ENCODE measurements around the gene DISP1. TPM values are rescaled to one million over a fixed set of nuclear protein-coding genes. Genes with fewer than 3 reads are reported as not detected.
"Not testable (repeated sequence)": the region's sequence is repeated elsewhere in the genome, so short reads cannot be mapped to it uniquely, and the experiment has no call there.

DISP1 gene
- total RNA-seq, 4 donors from 2014 or later, result 6.5 to 24.7 (median 15.4) TPM

- Histone ChIP-seq H3K9me3 (no peaks in the 10 kb centered on the region), H3K4me1 (peaks cover 0 to 38% (median 7%) of the 10 kb centered on the region in 3 donors), H3K27me3 (no peaks in the 10 kb centered on the region), H3K27ac (no peak overlapping the region), H3K36me3 (no peaks in the 10 kb centered on the region), H3K4me3 (no peak overlapping the region)
- TF ChIP-seq POLR2A (IDR thresholded peaks at IDR 0.05) (no peak), EP300 (IDR thresholded peaks at IDR 0.05) (no peak), POLR2AphosphoS5 (IDR thresholded peaks at IDR 0.05) (no peak)
- TF ChIP-seq, protein P1, sequence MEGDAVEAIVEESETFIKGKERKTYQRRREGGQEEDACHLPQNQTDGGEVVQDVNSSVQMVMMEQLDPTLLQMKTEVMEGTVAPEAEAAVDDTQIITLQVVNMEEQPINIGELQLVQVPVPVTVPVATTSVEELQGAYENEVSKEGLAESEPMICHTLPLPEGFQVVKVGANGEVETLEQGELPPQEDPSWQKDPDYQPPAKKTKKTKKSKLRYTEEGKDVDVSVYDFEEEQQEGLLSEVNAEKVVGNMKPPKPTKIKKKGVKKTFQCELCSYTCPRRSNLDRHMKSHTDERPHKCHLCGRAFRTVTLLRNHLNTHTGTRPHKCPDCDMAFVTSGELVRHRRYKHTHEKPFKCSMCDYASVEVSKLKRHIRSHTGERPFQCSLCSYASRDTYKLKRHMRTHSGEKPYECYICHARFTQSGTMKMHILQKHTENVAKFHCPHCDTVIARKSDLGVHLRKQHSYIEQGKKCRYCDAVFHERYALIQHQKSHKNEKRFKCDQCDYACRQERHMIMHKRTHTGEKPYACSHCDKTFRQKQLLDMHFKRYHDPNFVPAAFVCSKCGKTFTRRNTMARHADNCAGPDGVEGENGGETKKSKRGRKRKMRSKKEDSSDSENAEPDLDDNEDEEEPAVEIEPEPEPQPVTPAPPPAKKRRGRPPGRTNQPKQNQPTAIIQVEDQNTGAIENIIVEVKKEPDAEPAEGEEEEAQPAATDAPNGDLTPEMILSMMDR (IDR thresholded peaks at IDR 0.05), result no peak
- ATAC-seq, result no peak
Observed at GRCh38 chr1:222829868-222830267, 15.0 kb downstream of the DISP1 start.

- 91% methylated on average over 2 of the region's 2 CpGs; no CpG with 5 or more reads in 1 of the 2 donors for WGBS, 2 donors (ENCODE audit: low coverage in 1 of 2)
- H3K27me3 ChIP-seq, result no peaks in the 10 kb centered on the region
- H3K9me3 ChIP-seq, result no peaks in the 10 kb centered on the region
- no peak overlapping the region for H3K27ac ChIP-seq
- TF ChIP-seq POLR2AphosphoS5 (IDR thresholded peaks at IDR 0.05), result no peak
- TF ChIP-seq, protein P1 (IDR thresholded peaks at IDR 0.05), result no peak
- TF ChIP-seq EP300 (IDR thresholded peaks at IDR 0.05), result no peak
- TF ChIP-seq POLR2A (IDR thresholded peaks at IDR 0.05), result no peak
- H3K4me1 ChIP-seq, result peaks cover 0 to 33% (median 7%) of the 10 kb centered on the region in 3 donors
- H3K36me3 ChIP-seq, result no peaks in the 10 kb centered on the region
- no peak for ATAC-seq
- H3K4me3 ChIP-seq, result no peak overlapping the region
Observed at GRCh38 chr1:222833356-222833876, 18.6 kb downstream of the DISP1 start.

DNA sequence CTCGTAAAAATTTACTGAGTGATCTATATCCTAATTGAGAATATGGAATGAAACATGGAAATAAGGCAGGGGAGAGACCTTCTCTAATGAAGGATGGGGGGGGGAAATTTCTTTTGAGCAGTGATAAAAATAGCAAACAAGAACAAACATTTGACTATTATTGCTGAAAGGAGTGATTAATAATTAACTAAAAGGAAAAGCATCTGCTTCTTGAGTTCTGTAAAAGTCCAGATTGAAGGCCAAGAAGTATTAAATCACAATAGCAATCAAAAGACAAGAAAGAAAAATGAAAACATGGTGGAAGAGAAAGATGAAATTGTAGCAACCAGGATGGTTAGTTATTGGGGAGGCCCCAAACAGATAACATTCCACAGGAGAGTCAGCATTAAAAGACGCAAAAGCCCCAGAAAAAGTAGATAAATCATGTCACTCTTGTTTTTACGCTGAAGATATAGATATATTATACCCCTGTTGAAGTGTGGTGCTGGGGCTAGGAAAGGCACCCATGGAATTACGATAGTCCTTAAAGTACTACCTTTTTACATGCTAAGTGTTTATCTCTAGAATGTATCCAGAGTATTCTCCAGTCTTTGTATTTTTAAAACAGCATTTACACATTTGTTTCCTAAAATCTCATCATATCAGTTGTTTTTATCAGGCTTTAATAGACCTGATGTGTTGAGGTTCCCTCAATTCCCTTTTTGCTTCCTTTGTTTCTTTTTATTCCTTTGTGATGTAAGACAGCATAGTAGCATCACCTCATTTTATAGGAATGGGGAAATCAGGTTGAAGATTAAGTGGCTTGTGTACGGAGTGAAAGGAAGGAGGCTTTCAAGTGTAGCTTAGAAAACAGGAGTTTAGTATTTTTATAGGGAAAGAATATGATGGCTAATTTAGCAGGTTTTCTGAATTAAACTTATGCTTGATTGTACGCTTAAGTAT is 28.9 kb downstream of the DISP1 start:
- no peak overlapping the region for H3K27ac ChIP-seq
- H3K36me3 ChIP-seq, result no peaks in the 10 kb centered on the region
- H3K4me1 ChIP-seq, result peaks cover 0 to 7% (median 0%) of the 10 kb centered on the region in 3 donors
- H3K9me3 ChIP-seq, result no peaks in the 10 kb centered on the region
- TF ChIP-seq POLR2A (IDR thresholded peaks at IDR 0.05) (no peak), EP300 (IDR thresholded peaks at IDR 0.05) (no peak)
- TF ChIP-seq, protein P1 (IDR thresholded peaks at IDR 0.05), result no peak
- no peak overlapping the region for H3K4me3 ChIP-seq
- 85 to 87% methylated on average over 4 to 6 of the region's 6 CpGs for WGBS, 2 donors (ENCODE audit: low coverage in 1 of 2)
- no peak for ATAC-seq
- H3K27me3 ChIP-seq, result no peaks in the 10 kb centered on the region

DNA sequence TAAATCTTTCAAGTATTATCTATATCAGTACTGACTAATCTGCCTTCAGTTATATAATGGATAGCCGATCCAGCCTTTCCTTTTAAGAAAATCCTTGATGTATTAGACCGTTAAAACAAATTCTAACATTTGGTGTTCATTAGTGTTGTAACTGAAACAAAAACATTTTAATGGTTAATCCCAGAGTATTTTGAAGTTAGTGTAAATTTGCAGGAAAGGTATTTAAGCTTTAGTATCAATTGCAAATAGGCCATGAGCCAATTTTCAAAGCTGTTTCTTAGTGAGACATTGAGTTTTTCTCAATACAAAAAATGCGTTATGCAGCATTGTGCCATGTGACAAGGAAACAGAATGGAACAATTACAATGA is 29.6 kb downstream of the DISP1 start:
- no peak overlapping the region for H3K27ac ChIP-seq
- no peak for TF ChIP-seq POLR2AphosphoS5 (IDR thresholded peaks at IDR 0.05)
- no peak for TF ChIP-seq EP300 (IDR thresholded peaks at IDR 0.05)
- TF ChIP-seq POLR2A (IDR thresholded peaks at IDR 0.05), result no peak
- TF ChIP-seq, protein P1 (IDR thresholded peaks at IDR 0.05), result no peak
- no peak for ATAC-seq
- H3K9me3 ChIP-seq, result no peaks in the 10 kb centered on the region
- H3K36me3 ChIP-seq, result no peaks in the 10 kb centered on the region
- 71 to 77% methylated on average over 3 of the region's 3 CpGs for WGBS, 2 donors (ENCODE audit: low coverage in 1 of 2)
- no peak overlapping the region for H3K4me3 ChIP-seq
- H3K27me3 ChIP-seq, result no peaks in the 10 kb centered on the region
- H3K4me1 ChIP-seq, result peaks cover 0 to 7% (median 0%) of the 10 kb centered on the region in 3 donors

DNA sequence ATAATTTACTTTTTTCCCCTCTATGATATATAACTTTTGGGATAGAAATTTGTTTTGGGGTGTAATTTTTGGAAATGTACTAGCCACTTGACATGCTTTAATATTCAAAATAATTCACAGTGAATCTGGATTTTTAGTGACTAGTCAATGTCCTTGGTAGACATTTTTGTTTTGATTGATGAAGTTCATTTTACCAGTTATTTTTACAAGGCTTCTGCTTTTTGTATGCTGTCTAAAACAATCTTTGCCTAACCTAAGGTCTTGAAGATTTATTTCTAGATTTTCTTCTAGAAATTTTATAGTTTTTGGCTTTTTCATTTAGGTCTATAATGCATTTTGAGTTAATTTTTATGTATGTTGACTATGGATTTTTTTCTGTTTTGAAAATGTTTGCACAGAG is 30.9 kb downstream of the DISP1 start:
- no peak for ATAC-seq
- TF ChIP-seq EP300 (IDR thresholded peaks at IDR 0.05) (no peak), POLR2AphosphoS5 (IDR thresholded peaks at IDR 0.05) (no peak), POLR2A (IDR thresholded peaks at IDR 0.05) (no peak)
- TF ChIP-seq, protein P1 (IDR thresholded peaks at IDR 0.05), result no peak
- H3K4me1 ChIP-seq, result peaks cover 0 to 7% (median 0%) of the 10 kb centered on the region in 3 donors
- H3K27ac ChIP-seq, result no peak overlapping the region
- no peak overlapping the region for H3K4me3 ChIP-seq
- H3K9me3 ChIP-seq, result no peaks in the 10 kb centered on the region
- no peaks in the 10 kb centered on the region for H3K36me3 ChIP-seq
- H3K27me3 ChIP-seq, result no peaks in the 10 kb centered on the region

DNA sequence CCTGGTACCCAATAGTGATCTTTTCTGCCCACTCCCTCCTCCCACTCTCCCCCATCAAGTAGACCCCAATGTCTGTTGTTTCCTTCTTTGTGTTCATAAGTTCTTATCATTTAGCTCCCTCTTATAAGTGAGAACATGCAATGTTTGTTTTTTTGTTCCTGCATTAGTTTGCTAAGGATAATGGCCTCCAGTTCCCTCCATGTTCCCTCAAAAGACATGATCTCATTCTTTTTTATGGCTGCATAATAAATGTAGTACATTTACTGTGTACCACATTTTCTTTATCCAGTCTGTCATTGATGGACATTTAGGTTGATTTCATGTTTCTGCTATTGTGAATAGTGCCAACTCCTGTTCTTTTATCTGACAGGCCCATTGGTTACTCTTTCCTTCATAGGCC is 35.7 kb downstream of the DISP1 start:
- not testable (repeated sequence) for H3K4me3 ChIP-seq, H3K27me3 ChIP-seq, H3K36me3 ChIP-seq, H3K4me1 ChIP-seq, ATAC-seq, H3K9me3 ChIP-seq, H3K27ac ChIP-seq
